ENCODE measurements around the gene PITHD1.
"Not testable (repeated sequence)": the region's sequence is repeated elsewhere in the genome, so short reads cannot be mapped to it uniquely, and the experiment has no call there.

Gene PITHD1, protein sequence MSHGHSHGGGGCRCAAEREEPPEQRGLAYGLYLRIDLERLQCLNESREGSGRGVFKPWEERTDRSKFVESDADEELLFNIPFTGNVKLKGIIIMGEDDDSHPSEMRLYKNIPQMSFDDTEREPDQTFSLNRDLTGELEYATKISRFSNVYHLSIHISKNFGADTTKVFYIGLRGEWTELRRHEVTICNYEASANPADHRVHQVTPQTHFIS

GRCh38 chr1:23777979-23778814 is at the start of gene PITHD1:
PITHD1 (plus strand) TSS chr1:23778418; CDS start chr1:23778516, 98 bp downstream.
- peak; percentile 68 for DNase-seq (ENCODE audit: low read depth)

DNA sequence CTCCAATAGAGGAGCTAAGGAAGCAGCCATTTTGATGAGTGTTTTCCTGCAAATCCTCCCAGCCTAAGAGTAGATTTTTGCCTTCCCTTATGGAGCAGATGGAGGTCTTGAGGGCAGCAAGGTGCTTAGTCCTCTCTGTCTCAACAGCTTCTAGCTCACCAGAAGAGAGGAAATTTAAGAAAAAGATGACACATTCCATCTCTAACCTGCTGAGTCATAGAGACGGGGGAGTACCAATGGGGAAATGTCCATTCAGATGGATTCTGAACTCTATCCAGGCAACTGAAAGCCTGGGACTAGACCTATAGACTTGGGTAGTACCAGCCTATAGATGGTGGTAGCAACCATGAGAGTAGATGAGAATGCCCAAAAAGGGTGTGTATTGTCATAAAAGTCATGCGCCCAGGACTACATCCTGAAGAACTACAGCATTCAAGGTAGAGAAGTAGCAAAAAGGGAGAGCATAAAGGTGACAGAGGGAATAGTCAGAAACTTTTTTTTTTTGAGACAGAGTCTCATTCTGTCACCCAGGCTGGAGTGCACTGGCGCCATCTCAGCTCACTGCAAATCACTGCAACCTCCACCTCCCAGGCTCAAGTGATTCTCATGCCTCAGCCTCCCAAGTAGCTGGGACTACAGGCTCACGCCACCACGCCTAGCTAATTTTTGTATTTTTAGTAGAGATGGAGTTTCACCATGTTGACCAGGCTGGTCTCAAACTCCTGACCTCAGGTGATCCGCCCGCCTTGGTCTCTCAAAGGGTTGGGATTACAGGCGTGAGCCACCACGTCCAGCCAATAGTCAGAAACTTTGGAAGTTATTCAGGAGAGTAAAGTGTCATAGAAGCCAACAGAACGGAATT is 45.6 kb upstream of the PITHD1 start:
- DNase-seq (ENCODE audit: low read depth): no peak

- not testable (repeated sequence) for DNase-seq (ENCODE audit: low read depth)
These were observed 44.9 kb upstream of the PITHD1 start for GRCh38 chr1:23733281-23733680.

DNA sequence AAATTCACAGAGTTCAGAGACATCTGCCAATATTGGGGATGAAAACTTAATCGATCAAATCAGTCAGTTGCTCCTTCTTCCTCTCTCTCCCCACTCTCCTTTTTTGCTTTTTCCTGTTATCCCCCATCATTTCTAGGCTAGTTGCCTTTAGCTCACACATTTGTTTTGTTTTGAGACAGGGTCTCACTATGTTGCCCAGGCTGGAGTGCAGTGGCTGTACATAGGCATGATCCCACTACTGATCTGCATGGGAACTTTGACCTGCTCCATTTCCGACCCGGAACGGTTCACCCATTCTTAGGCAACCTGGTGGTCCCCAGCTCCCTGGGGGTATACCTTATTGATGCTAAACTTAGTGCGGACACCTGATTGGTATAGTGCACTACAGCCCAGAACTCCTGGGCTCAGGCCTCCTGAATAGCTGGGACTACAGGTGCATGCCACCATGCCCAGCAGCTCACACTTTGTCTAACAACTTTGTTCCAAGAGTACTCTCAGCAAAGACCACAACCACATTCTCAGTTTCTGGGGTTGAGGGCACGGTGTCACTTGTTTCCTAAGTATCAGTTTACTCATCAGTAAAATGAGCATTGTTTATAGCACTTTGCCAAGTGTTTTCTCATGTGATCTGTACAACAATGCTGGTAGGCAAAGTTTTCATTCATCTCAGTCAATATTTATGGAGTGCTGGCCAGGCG is 41.6 kb upstream of the PITHD1 start:
- no peak for DNase-seq (ENCODE audit: low read depth)

DNA sequence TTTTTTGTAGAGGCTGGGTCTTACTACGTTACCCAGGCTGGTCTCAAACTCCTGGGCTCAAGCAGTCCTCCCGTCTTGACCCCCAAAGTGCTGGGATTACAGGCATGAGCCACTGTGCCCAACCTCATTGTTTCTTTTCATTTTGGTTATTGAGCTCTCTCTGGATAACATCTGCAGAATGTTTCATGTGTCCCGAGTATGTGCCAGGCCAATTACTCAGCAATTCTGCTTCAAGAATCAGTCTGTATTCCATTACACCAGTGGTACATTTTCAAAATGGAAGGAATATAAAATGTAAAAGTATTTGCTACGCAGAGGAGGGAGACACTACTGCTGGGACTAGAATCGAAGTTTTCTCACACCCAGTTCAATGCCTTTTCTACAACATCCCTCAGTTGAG is 36.6 kb upstream of the PITHD1 start:
- no peak for DNase-seq (ENCODE audit: low read depth)

GRCh38 chr1:23742670-23743286 is 35.4 kb upstream of the PITHD1 start:
- no peak for DNase-seq (ENCODE audit: low read depth)

DNA sequence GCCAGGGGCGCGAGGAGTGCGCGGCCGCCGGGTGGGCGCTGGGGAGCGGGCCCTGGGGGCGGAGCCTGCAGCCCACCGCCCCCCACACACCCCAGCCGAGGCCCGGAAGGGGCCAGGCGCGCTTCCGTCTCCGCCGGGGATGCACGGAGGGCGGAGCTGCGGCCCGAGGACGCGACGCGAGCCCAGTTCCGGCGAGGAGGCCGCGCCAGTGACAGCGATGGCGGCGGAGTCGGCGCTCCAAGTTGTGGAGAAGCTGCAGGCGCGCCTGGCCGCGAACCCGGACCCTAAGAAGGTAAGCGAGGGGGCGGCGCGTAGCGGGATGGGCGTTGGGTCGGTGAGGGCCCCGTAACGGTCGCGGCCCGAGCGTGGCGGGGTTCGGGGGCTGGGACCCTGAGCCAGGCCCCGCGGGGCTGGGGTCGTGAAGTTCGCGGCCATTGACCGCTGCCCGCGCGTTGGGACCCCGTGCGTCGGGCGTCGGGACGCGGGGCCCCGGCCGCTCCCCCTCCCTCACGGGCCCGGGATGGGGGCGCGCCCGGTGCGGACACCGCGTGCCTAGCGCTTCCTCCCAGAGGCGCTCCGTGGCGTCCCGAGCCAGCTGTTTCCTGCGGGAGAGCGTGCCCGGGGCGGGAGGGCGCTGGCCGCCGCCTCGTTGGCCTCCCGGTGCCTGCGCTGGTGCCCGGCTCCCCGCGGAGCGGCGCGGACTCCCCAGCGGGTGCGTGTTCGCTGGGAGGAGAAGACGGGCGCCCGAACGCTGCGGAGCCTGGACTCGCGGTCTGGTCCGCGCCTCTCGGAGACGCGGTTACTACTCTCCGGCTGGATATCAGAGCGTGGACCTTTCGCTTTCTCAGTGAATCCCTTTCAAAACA is 34.7 kb upstream of the PITHD1 start, which contains the start of gene ELOA:
Gene ELOA (plus strand): TSS at position 185 of the 866 bp plus-strand sequence. CDS start 33 bp downstream, at position 218.
- peak; percentile 65 for DNase-seq (ENCODE audit: low read depth)

- no peak for DNase-seq (ENCODE audit: low read depth)
These were observed 32.7 kb upstream of the PITHD1 start for GRCh38 chr1:23745515-23745914.

DNA sequence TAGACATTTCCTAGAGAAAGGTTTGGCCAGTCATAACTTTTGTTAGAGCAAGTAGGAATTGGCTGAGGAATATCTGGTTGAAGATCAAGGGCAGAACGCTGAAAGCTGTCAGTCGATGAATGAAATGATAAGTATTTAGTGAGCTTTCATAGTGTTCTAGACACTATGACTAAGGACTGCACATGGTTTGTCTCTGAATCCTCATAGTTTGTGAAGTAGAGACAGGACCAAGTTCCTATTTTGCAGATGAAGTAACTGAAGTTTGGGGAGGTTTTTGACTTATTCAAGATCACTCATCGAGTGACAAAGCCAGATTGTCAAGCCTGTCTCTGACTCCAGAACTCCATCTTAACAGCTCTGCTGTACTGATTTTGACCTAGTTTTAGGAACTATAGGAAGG is 30.2 kb upstream of the PITHD1 start:
- no peak for DNase-seq (ENCODE audit: low read depth)

DNA sequence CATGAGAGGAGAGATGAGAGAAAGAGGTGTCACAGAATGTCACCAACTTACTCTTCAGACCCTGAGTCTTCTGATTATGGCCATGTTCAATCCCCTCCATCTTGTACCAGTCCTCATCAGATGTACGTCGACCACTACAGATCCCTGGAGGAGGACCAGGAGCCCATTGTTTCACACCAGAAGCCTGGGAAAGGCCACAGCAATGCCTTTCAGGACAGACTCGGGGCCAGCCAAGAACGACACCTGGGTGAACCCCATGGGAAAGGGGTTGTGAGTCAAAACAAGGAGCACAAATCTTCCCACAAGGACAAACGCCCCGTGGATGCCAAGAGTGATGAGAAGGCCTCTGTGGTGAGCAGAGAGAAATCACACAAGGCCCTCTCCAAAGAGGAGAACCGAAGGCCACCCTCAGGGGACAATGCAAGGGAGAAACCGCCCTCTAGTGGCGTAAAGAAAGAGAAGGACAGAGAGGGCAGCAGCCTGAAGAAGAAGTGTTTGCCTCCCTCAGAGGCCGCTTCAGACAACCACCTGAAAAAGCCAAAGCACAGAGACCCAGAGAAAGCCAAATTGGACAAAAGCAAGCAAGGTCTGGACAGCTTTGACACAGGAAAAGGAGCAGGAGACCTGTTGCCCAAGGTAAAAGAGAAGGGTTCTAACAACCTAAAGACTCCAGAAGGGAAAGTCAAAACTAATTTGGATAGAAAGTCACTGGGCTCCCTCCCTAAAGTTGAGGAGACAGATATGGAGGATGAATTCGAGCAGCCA is 27.0 kb upstream of the PITHD1 start:
- DNase-seq (ENCODE audit: low read depth): no peak

DNA sequence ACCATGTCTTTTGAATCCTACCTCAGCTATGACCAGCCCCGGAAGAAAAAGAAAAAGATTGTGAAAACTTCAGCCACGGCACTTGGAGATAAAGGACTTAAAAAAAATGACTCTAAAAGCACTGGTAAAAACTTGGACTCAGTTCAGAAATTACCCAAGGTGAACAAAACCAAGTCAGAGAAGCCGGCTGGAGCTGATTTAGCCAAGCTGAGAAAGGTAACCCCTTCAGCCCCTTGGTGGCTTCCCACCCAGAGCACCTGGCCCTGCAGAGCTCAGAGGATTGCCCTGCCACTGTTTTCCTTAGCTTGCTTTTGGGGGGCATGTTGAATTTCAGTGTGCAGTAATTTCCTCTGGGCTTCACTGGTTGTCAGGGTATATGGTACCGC is 26.4 kb upstream of the PITHD1 start:
- no peak for DNase-seq (ENCODE audit: low read depth)

DNA sequence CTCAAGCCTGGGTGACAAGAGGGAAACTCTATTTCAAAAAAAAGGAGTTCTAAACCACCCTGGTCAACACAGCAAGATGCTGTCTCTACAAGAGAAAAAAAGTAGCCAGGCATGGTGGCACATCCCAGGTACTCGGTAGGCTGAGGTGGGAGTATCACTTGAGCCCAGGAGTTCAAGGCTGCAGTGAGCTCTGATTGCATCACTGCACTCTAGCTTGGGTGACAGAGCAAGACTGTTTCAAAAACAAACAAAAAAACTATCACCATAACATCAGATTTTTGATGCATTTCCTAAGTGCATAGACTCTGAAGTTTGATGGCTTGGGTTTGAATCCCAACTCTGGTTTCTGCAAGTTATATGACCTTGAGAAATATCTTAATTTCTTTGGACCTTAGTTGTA is 25.3 kb upstream of the PITHD1 start:
- no peak for DNase-seq (ENCODE audit: low read depth)

GRCh38 chr1:23756676-23757075 is 21.5 kb upstream of the PITHD1 start:
- no peak for DNase-seq (ENCODE audit: low read depth)

DNA sequence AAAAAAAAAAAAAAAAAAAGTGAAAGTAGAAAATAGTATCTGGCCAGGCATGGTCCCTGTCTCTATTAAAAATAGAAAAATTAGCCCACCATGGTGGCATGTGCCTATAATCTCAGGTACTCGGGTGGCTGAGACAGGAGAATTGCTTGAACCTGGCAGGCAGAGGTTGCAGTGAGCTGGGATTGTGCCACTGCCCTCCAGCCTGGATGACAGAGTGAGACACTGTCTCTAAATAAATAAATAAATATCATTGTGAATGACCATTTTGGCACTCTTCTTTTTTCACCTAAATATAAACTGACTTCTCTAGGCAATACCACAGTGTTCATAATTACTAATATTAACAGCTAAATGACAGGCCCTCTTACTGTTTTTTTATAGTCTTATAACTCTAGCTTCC is 20.4 kb upstream of the PITHD1 start:
- no peak for DNase-seq (ENCODE audit: low read depth)

GRCh38 chr1:23759277-23759676 is 18.9 kb upstream of the PITHD1 start:
- no peak for DNase-seq (ENCODE audit: low read depth)

DNA sequence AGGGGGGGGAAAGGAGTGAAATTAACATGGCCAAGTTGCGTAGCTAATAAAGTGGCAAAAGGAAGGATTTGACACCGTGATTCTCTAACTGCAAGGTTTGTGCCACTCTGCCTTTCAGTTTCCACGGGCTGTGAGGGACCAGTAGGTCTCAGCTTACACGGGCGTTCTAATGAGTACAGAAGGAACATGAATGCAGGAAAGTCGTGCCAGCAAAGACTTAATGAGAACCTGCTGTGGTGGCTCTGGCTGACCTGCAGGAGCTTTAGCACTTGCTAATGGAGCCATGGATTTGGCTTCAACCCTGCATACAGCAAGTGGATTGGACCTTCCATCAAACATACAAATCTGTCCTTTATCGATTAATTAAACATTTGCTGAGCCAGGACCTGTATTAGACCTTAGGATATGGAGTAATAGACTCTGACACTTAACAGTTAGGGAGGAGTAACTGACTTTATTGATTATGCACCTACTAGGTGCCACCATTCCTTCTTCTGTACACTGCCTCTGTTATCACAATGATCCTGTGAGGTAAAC is 15.1 kb upstream of the PITHD1 start:
- no peak for DNase-seq (ENCODE audit: low read depth)

DNA sequence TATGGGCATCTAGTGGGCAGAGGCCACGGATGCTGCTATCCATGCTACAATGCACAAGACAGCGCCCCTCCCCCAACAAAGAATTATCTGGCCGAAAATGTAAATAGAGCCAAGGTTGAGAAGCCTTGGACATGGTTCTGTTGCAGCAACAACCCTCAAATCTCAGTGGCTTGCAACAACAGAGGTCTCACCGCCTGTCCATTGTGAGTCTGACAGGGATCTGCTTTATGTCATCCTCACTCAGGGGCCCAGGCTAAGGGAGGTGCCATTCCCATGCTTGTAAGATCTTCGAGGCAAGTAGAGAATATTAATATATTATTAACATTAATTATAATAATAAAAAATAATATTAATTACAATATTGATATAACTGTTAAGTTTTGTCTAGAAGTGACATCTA is 9.5 kb upstream of the PITHD1 start:
- DNase-seq (ENCODE audit: low read depth): no peak

DNA sequence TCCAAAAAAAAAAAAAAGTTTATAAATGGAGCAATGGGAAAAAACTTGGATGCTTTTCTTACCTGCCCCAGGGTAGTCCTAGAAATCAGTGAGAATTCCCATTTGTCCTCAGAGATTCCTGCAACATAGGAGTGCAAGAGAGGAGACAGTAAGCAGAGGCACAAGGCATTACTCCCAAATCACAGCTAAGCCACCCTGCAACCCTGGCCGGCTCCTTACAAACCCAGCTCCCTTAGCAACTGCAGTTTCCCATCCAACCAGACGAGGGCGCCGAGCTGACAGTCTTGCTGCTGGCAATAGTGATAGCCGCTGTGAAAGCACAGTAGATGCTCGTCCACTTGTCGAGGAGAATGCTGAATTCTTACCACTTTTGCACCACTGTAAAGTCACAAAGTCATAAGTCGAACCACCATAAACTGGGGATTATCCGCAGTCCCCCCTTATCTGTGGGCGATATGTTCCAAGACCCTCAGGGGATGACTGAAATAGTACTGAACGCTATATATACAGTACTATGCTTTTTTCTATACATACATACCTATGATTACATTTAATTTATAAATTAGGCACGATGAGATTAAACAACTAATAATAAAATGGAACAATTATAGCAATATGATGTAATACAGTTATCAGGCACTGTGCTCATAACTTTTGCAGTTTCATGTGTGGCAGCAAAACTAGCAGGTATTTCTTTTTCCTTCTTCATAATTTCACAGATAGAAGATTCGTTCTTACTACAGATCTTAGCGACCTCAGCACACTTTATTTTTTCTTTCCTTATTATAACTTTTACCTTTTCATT is 6.0 kb upstream of the PITHD1 start:
- DNase-seq (ENCODE audit: low read depth): peak; percentile 63

GRCh38 chr1:23772854-23773242 is 5.4 kb upstream of the PITHD1 start:
- no peak for DNase-seq (ENCODE audit: low read depth)

Measured in stimulated activated CD8-positive, alpha-beta memory T cell treated with anti-CD3 and anti-CD28 coated beads, Interleukin-12 subunit alpha, Interleukin-12 subunit beta, amount 100 ng/mL, for 4 hours (primary cell).